ENCODE data around the gene VPS4B. TPM values are rescaled to one million over a fixed set of nuclear protein-coding genes. Genes with fewer than 3 reads are reported as not detected.
"Not testable (repeated sequence)": the region's sequence is repeated elsewhere in the genome, so short reads cannot be mapped to it uniquely, and the experiment has no call there.

The VPS4B gene
- total and polyA plus RNA-seq, 4 donors, result 32.6 to 60.3 (median 39.3) TPM

DNA sequence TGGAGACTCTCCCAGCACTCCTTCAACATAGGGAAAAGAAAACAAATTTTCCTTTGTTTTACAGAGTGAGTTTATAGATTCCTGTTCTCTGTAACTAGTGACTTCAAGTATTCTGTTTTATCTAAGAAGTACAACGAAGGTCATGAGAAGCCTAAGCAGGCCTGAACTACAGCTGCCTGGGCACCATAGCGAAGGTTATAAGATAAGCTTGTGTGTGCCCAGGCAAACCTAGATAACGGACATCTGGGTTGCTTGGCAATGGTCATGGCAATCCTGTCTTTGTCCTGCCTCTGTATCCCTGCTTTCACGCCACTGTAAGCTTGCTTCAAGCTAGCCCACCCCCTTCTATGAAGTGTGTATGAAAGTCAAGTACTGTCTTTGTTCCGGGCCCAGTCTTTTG lies 30.5 kb upstream of the VPS4B start:
- H3K4me1 ChIP-seq (ENCODE audit: control insufficient read depth, insufficient read depth, low read length); H3K27me3 ChIP-seq (ENCODE audit: control insufficient read depth, insufficient read depth, low read length); DNase-seq (ENCODE audit: low read depth in 4 of 6, low spot score in 6 of 6); H3K9me3 ChIP-seq (ENCODE audit: control insufficient read depth, insufficient read depth, low read length); H3K36me3 ChIP-seq (ENCODE audit: control insufficient read depth, insufficient read depth, low read length); H3K4me3 ChIP-seq (ENCODE audit: low read depth, low read length): not testable (repeated sequence)
- 85% methylated on average over 3 of the region's 5 CpGs for WGBS (ENCODE audit: insufficient coverage)
- peak overlapping the region; percentile 30 for H3K27ac ChIP-seq (ENCODE audit: low read depth, low read length)

DNA sequence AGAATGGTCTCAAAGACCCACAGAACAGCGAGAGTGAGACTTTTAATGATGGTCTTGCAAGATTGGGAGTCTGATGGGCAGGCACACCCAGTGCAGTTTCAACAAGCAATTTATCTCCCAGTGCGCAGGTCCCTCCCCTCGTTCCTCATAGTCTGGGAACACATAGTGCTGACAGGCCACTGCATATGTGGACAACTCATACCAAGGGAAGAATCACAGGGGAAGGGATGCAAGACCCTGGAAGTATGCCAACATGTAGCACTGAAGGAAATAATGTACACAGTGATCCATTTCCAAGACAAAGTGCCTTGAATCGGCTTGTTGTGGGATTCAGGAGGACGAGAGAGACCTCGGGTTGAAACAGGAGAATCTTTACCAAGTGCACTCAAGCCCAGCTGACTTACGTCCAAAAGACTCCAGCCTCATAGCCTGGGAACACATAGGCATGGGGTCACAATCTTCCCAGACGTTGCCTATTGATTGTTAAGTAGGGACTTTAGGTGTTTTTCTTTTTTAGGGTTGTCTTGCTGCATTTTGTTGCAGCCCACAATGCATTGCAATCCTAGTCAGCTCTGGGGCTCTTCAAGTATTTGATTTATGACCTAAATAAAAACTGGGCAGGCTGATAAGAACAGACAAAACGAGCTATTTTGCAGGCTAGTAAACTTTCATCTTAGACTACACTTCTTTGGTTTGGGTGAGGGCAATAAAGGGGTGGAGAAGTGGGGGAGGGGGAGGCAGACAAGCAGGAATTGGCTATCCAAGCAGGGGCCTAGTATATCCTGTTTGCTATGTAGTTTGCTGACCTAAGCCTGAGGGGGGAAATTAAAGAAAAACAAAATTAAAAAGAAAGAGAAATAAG lies 29.8 kb upstream of the VPS4B start:
- WGBS (ENCODE audit: insufficient coverage), result 70% methylated on average over 3 of the region's 9 CpGs
- no peaks in the 10 kb centered on the region for H3K9me3 ChIP-seq (ENCODE audit: control insufficient read depth, insufficient read depth, low read length)

DNA sequence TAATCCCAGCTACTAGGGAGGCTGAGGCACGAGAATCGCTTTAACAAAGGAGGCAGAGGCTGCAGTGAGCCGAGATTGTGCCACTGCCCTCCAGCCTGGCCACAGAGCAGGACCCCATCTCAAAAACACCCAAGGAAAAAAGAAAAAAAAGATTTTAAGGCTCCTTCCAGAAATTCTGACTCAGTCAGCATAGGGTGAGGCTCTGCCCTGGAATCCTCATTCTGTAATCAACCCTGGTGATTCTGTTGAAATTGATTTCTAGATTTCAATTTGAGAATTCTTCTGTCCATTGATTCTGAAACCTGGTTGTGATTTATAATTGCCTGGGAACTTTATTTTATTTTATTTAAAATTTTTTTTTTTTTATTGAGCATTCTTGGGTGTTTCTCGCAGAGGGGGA lies 27.1 kb upstream of the VPS4B start:
- H3K4me1 ChIP-seq (ENCODE audit: control insufficient read depth, insufficient read depth, low read length), result no peaks in the 10 kb centered on the region
- H3K4me3 ChIP-seq (ENCODE audit: low read depth, low read length), result no peak overlapping the region
- H3K9me3 ChIP-seq (ENCODE audit: control insufficient read depth, insufficient read depth, low read length), result no peaks in the 10 kb centered on the region
- WGBS (ENCODE audit: insufficient coverage), result no CpG with 5 or more reads among the region's 4 CpGs
- no peak overlapping the region for H3K27ac ChIP-seq (ENCODE audit: low read depth, low read length)
- no peak for DNase-seq (ENCODE audit: low read depth in 4 of 6, low spot score in 6 of 6)
- no peaks in the 10 kb centered on the region for H3K36me3 ChIP-seq (ENCODE audit: control insufficient read depth, insufficient read depth, low read length)
- no peaks in the 10 kb centered on the region for H3K27me3 ChIP-seq (ENCODE audit: control insufficient read depth, insufficient read depth, low read length)

More for the DNA sequence above, 29.8 kb upstream of the VPS4B start:
- Histone ChIP-seq H3K4me3 (ENCODE audit: low read depth, low read length) (no peak overlapping the region), H3K36me3 (ENCODE audit: control insufficient read depth, insufficient read depth, low read length) (no peaks in the 10 kb centered on the region), H3K4me1 (ENCODE audit: control insufficient read depth, insufficient read depth, low read length) (no peaks in the 10 kb centered on the region), H3K27me3 (ENCODE audit: control insufficient read depth, insufficient read depth, low read length) (no peaks in the 10 kb centered on the region), H3K27ac (ENCODE audit: low read depth, low read length) (peak overlapping the region; percentile 30)
- peak in 2 of 6 donors; percentile 5 to 10 for DNase-seq (ENCODE audit: low read depth in 4 of 6, low spot score in 6 of 6)

DNA sequence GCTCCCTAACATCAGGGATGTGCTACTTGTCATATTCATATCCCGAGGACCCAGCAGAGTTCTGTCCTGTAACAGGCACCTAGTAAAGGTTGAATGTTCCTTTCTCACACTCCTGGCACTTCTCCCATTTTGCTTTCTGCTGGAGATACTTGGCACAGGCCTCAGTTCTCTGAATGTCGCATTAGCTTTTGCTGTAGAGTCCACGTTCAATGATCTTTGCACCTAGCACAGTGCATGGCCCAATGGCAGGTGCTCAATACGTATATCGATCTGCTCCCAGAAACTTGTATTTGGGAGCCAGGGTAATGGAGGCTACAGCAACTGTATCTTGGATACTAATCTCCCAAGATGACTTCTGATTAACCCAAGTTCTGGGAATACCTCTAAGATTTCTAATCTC lies 24.8 kb upstream of the VPS4B start:
- no peak for DNase-seq (ENCODE audit: low read depth in 4 of 6, low spot score in 6 of 6)
- Histone ChIP-seq H3K27ac (ENCODE audit: low read depth, low read length) (no peak overlapping the region), H3K9me3 (ENCODE audit: control insufficient read depth, insufficient read depth, low read length) (no peaks in the 10 kb centered on the region), H3K4me1 (ENCODE audit: control insufficient read depth, insufficient read depth, low read length) (no peaks in the 10 kb centered on the region), H3K36me3 (ENCODE audit: control insufficient read depth, insufficient read depth, low read length) (no peaks in the 10 kb centered on the region), H3K4me3 (ENCODE audit: low read depth, low read length) (no peak overlapping the region), H3K27me3 (ENCODE audit: control insufficient read depth, insufficient read depth, low read length) (no peaks in the 10 kb centered on the region)
- 93% methylated on average over 3 of the region's 5 CpGs for WGBS (ENCODE audit: insufficient coverage)

DNA sequence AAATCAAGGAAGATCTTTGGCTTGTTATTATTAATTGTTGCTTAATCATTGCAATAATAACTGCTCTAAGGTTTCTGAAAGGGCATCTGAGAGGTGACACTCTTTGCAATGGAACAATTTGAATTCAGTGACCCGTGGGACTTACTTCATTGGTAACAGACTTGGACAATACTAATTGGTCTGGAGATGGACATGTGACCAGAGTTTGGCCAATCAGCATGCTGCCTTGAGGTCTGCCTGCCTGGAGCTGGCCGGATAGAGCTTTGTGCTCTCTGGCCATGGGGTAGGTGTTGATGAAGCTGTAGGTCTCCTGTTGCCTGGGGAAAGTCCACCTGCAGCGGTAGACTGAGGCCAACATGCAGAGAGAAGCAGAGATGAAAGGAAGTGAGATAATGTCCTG lies 24.0 kb upstream of the VPS4B start:
- Histone ChIP-seq H3K27me3 (ENCODE audit: control insufficient read depth, insufficient read depth, low read length) (no peaks in the 10 kb centered on the region), H3K36me3 (ENCODE audit: control insufficient read depth, insufficient read depth, low read length) (no peaks in the 10 kb centered on the region), H3K9me3 (ENCODE audit: control insufficient read depth, insufficient read depth, low read length) (no peaks in the 10 kb centered on the region), H3K4me3 (ENCODE audit: low read depth, low read length) (no peak overlapping the region), H3K27ac (ENCODE audit: low read depth, low read length) (no peak overlapping the region), H3K4me1 (ENCODE audit: control insufficient read depth, insufficient read depth, low read length) (no peaks in the 10 kb centered on the region)
- DNase-seq (ENCODE audit: low read depth in 4 of 6, low spot score in 6 of 6), result no peak
- 96% methylated on average over 2 of the region's 3 CpGs for WGBS (ENCODE audit: insufficient coverage)

DNA sequence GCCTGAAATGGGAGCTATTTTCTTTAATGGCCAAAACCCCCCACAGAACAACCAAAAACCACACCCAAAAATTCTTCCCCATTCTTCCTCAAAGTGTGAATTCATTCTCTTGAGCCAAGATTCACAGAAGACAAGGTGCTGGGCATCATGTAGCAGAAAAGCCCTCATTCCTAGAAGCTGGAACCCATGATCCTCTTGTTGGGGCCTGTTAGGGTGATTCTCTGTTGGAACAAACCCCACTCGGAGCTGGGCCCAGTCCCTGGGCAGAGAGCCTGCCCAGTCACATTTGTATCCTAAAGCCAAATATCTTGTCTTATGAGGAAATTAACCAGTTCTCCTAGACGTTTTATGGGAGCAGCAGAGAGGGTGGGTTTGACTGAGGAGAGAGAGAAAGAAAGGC lies 22.8 kb upstream of the VPS4B start:
- DNase-seq (ENCODE audit: low read depth in 4 of 6, low spot score in 6 of 6), result no peak
- Histone ChIP-seq H3K4me3 (ENCODE audit: low read depth, low read length) (no peak overlapping the region), H3K27ac (ENCODE audit: low read depth, low read length) (no peak overlapping the region), H3K4me1 (ENCODE audit: control insufficient read depth, insufficient read depth, low read length) (no peaks in the 10 kb centered on the region), H3K9me3 (ENCODE audit: control insufficient read depth, insufficient read depth, low read length) (no peaks in the 10 kb centered on the region), H3K27me3 (ENCODE audit: control insufficient read depth, insufficient read depth, low read length) (no peaks in the 10 kb centered on the region), H3K36me3 (ENCODE audit: control insufficient read depth, insufficient read depth, low read length) (no peaks in the 10 kb centered on the region)
- WGBS (ENCODE audit: insufficient coverage), result no CpG with 5 or more reads among the region's 2 CpGs

DNA sequence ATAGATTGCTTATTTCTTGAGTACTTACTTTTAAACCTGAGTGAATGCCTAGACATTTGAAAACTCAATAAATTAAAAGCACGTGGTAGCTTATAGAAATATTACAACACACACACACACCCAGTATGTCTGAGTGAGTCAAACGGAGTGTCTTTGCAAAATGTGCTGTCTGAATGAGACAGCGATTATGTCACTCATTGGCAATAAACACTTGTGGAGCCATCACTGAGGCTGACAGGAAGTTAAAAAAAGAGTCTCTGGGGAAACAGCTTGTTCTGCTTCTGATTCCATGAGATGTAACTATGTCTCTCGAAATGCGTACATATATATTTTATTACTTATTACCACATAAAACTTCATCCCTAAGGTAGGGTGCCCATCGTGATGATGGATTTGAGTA lies 22.3 kb upstream of the VPS4B start:
- WGBS (ENCODE audit: insufficient coverage), result 100% methylated on average over 1 of the region's 6 CpGs
- H3K27ac ChIP-seq (ENCODE audit: low read depth, low read length), result no peak overlapping the region
- no peaks in the 10 kb centered on the region for H3K9me3 ChIP-seq (ENCODE audit: control insufficient read depth, insufficient read depth, low read length)
- H3K4me3 ChIP-seq (ENCODE audit: low read depth, low read length), result no peak overlapping the region
- no peaks in the 10 kb centered on the region for H3K36me3 ChIP-seq (ENCODE audit: control insufficient read depth, insufficient read depth, low read length)
- no peaks in the 10 kb centered on the region for H3K4me1 ChIP-seq (ENCODE audit: control insufficient read depth, insufficient read depth, low read length)
- no peak for DNase-seq (ENCODE audit: low read depth in 4 of 6, low spot score in 6 of 6)
- no peaks in the 10 kb centered on the region for H3K27me3 ChIP-seq (ENCODE audit: control insufficient read depth, insufficient read depth, low read length)

DNA sequence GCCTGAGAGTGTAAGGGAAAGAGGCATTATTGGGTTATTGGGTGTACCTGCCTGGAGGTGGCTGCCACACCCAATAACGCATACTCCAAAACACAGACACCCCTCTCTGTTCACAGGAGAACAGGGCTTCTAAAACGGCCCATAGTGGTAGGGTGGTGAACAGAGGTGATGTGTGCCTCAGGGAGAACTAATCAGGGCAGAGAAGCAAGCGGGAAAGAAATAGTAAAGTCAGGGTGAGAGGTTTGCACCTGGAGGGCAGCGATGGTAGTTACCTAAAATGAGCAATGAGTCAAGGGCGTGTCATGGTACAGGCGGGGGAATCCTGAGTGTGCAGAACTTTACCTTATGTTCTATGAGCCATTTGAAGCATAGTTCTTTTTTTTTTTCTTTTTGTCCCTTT lies 21.6 kb upstream of the VPS4B start:
- Histone ChIP-seq H3K36me3 (ENCODE audit: control insufficient read depth, insufficient read depth, low read length) (no peaks in the 10 kb centered on the region), H3K4me1 (ENCODE audit: control insufficient read depth, insufficient read depth, low read length) (no peaks in the 10 kb centered on the region), H3K27me3 (ENCODE audit: control insufficient read depth, insufficient read depth, low read length) (no peaks in the 10 kb centered on the region), H3K9me3 (ENCODE audit: control insufficient read depth, insufficient read depth, low read length) (no peaks in the 10 kb centered on the region), H3K4me3 (ENCODE audit: low read depth, low read length) (no peak overlapping the region), H3K27ac (ENCODE audit: low read depth, low read length) (no peak overlapping the region)
- DNase-seq (ENCODE audit: low read depth in 4 of 6, low spot score in 6 of 6), result no peak
- 94% methylated on average over 4 of the region's 6 CpGs for WGBS (ENCODE audit: insufficient coverage)

DNA sequence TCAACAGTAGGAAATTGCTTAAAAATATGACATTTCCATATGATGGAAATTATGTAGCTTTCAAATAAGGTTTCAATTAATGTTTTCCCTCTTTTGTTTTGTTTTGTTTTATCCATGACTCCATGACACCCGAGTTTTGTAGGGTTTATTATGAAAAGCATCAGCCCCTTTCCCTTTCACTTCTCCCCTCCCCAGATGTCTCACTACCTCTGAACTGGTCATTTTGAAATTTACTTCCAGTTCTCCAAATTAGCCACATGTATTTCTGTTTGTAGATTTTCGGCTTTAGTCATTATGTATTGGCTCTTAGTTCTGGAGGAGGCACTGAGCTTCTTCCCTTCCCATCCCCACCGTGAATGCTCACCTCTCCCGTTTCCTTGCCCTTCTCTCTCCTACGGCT lies 18.6 kb upstream of the VPS4B start:
- no peaks in the 10 kb centered on the region for H3K27me3 ChIP-seq (ENCODE audit: control insufficient read depth, insufficient read depth, low read length)
- no peaks in the 10 kb centered on the region for H3K36me3 ChIP-seq (ENCODE audit: control insufficient read depth, insufficient read depth, low read length)
- H3K4me3 ChIP-seq (ENCODE audit: low read depth, low read length), result no peak overlapping the region
- DNase-seq (ENCODE audit: low read depth in 4 of 6, low spot score in 6 of 6), result no peak
- H3K9me3 ChIP-seq (ENCODE audit: control insufficient read depth, insufficient read depth, low read length), result no peaks in the 10 kb centered on the region
- no peak overlapping the region for H3K27ac ChIP-seq (ENCODE audit: low read depth, low read length)
- H3K4me1 ChIP-seq (ENCODE audit: control insufficient read depth, insufficient read depth, low read length), result no peaks in the 10 kb centered on the region
- WGBS (ENCODE audit: insufficient coverage), result 100% methylated on average over 1 of the region's 5 CpGs

DNA sequence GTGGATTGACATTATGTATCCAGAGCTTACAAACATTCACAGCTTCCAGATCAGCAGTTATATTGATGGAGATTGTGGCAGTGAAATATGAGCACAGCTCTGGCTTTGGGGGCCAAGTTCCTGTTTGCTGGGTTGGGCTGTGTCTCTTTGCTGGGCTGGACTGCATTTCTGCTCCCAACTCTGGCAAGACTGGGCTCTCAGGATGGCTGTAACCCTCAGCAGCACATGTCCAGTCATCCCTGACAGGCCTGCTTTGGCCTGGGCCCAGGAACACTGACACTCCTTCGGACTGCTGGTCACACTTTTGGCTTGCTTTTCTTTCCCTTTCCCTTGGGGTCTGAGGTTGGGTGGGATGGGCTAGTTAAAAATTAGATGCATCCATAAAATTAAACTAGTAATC lies 17.9 kb upstream of the VPS4B start:
- H3K27ac ChIP-seq (ENCODE audit: low read depth, low read length), result no peak overlapping the region
- H3K4me1 ChIP-seq (ENCODE audit: control insufficient read depth, insufficient read depth, low read length), result no peaks in the 10 kb centered on the region
- no peaks in the 10 kb centered on the region for H3K36me3 ChIP-seq (ENCODE audit: control insufficient read depth, insufficient read depth, low read length)
- no peaks in the 10 kb centered on the region for H3K9me3 ChIP-seq (ENCODE audit: control insufficient read depth, insufficient read depth, low read length)
- WGBS (ENCODE audit: insufficient coverage), result no CpG with 5 or more reads among the region's 1 CpG
- no peak overlapping the region for H3K4me3 ChIP-seq (ENCODE audit: low read depth, low read length)
- DNase-seq (ENCODE audit: low read depth in 4 of 6, low spot score in 6 of 6), result no peak
- H3K27me3 ChIP-seq (ENCODE audit: control insufficient read depth, insufficient read depth, low read length), result no peaks in the 10 kb centered on the region

Data from spinal cord (tissue), 10 donors.